NCI-H446 treated with DMSO at 0.1 percent for 48 hours (cell line): ENCODE results near the gene MPL.

ENCODE experiments used
- DNase-seq: peaks from one replicate; lab custom pipeline; 2025; lab: John Stamatoyannopoulos, UW

MPL gene

GRCh38 chr1:43325381-43325780 lies 12.2 kb upstream of the MPL start:
- no peak for DNase-seq

GRCh38 chr1:43327549-43328292 lies 9.9 kb upstream of the MPL start:
- DNase-seq: no peak

DNA sequence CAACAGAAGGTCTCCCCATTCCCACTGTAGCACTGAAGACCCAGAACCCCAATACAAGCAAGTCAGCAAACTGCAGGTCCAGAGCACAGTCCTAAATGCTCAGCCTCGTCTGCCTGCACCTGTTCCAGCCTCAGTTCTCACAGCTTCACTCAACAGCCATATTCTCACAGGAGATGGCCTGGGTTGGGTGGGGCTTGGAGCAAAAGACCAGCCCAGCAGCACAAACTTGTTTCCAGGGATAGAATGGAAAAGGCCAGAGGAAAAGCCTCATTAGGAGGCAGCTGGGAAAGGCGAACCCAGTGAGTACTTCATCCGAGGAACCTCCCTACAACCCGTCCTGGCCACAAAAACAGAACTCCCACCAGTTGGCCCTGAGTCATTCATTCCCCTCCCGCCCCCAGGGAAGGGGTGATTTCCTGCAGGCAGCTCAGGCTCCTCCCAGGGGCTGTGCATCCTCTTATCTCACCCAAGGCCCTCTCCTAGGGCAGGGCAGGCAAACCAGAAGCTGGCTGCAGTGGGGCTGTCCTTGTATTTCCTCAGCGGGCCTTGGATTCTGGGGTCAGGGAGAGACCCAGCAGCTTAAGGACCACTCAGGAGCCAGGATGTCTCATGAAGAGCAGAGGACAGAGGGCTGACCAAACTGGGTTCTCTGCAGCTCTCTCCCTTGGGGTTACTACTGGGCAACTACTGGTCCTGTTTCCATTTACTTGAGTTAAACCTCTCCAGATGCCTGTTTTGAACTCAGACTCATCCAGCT lies 7.4 kb upstream of the MPL start:
- no peak for DNase-seq

- DNase-seq: no peak
Measured at GRCh38 chr1:43331688-43332087, 5.9 kb upstream of the MPL start.

DNA sequence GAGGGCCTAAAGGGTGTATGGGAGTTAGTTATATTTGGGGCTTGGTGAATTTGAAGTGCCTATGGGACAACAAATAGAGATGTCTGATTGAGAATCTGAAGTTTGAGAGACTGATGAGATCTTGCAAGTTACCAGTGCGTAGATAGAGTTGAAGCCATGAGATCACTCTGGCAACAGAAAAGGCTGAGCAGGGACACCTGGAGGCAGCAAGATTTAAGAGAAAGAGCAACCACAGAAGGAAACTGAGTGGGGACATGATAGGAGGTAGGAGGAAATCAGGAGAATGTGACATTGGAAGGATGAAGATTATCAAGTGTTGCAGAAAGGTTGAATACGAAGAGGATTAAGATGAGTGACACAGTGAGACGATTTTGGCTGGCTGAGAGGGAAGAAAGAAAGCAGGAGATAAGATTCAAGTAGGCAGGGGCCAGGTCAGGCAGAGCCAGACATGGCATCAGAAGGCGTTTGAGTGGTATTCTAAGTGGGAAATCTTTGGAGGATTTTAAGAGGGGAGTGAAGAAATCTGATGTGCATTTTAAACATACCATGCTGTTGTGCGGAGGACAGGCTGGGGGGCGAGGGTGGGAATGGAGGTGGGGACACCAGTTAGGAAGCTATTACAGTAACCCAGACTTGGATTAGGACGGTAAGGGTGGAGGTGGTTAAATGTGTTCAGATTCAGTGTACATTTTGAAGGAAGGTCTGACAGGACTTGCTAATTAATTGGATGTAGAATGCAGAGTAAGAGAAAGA lies 3.0 kb upstream of the MPL start:
- no peak for DNase-seq

GRCh38 chr1:43338001-43338400 lies 383 bp downstream of the MPL start:
- DNase-seq: no peak

- DNase-seq: no peak
Measured at GRCh38 chr1:43339584-43340232, 2.1 kb downstream of the MPL start.

GRCh38 chr1:43340559-43340958 lies 2.9 kb downstream of the MPL start:
- no peak for DNase-seq

DNA sequence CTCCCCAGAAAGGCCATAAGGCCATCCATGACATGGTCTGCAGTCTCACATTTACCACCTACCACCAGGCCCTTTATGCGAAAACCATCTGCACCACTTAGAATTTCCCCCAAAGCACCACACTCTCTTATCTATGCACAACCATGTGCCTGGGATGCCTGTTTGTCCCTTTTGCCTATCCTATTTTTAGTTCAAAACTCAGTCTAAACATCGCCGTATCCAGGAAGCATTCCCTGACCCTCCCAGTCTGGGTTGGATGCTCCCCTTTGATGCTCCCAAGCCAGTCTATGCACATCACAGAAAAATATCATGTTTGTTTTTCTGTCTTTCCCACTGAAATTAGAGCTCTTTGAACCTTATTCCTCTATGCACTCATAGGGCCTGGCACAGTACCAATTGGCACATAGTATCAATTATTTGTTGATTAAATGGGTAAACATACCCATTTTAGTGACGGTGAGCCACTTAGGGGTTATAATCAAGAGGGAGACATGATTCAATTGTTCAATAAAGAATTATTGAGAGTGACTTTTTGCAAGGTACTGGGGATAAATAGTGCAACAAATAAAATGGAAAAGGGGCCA lies 6.7 kb downstream of the MPL start:
- no peak for DNase-seq

- no peak for DNase-seq
Measured at GRCh38 chr1:43345120-43345519, 7.5 kb downstream of the MPL start.

DNA sequence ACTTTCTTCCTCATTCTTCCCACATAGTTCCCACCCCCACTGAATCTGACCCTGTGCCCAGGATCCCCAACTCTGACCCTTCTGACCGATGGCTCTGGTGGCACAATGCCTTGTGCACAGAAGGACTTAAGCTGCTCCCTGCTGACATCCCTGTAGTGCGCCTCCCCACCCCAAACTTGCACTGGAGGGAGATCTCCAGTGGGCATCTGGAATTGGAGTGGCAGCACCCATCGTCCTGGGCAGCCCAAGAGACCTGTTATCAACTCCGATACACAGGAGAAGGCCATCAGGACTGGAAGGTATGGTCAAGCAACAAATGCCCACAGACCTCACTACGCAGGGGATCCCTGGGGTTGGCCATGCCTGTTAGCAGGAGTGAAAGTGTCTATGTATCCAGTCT lies 9.0 kb downstream of the MPL start:
- DNase-seq: no peak

- no peak for DNase-seq
Measured at GRCh38 chr1:43348343-43348808, 10.8 kb downstream of the MPL start.

DNA sequence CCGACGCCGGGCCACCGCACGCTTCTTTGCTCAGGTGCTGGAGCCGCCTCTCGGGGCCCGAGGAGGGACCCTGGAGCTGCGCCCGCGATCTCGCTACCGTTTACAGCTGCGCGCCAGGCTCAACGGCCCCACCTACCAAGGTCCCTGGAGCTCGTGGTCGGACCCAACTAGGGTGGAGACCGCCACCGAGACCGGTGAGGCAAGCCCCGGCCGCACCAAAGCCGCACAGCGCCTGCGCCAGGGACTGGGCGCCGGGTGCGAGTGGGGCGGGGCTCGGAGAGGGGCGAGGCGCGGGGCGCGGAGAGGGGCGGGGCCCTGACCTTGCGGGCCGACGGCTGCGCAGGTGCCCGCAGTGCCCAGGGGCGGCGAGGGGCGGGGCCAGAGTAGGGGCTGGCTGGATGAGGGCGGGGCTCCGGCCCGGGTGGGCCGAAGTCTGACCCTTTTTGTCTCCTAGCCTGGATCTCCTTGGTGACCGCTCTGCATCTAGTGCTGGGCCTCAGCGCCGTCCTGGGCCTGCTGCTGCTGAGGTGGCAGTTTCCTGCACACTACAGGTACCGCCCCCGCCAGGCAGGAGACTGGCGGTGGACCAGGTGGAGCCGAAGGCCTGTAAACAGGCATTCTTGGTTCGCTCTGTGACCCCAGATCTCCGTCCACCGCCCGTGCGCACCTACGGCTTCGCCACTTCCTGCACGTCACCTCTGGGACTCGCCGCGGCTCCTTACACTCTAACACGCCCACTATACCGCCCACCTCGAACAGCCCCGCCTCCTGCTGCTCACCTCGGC lies 11.4 kb downstream of the MPL start:
- DNase-seq: no peak

DNA sequence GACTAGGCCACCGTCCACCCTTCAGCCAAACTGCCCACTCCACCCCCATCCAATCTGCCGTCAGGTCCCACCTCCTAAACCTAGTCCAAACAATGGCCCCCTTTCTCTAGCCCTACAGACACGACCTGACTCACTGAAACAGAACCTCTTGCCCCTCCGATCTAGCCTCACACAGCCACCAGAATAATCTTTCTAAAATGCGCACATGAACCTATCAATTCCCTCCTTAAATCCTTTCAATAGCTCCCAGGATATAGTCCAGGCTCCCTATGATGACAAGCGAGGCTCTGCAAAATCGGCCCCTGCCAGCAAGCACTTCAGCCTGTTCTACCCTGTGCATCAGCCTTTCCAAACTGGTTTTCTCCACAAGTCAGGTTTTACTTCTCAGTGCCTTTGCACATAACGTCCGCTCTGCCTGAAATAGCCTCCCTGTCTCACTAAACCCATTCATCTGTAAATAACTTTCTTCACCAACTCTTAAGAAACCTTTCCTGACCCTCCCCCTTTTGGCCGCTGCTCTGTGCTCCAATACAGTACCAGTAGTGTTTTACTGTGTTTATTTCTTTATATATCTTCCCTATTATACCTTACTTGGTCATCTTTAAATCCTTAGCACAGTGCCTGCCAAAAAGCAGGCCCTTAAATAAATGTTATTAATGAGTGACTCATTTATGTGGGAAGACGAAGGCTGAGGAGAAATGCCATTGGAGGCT lies 12.1 kb downstream of the MPL start:
- DNase-seq: no peak

DNA sequence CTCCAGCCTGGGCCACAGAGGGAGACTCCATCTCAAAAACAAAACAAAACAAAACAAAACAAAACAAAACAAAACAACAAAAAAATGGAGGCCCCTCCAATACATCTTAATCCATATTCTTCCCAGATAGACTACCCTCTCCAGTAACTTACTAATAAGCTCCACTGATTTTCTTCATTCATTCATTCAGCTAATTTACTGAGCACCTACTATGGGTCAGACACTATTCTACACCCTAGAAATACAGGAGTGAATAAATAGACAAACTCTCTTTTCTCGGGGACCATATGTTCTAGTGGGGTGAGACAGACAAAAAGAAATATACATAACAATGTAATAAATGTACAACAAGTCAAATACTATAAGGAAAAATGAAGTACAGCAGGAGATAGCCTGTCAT lies 13.4 kb downstream of the MPL start:
- DNase-seq: no peak

DNA sequence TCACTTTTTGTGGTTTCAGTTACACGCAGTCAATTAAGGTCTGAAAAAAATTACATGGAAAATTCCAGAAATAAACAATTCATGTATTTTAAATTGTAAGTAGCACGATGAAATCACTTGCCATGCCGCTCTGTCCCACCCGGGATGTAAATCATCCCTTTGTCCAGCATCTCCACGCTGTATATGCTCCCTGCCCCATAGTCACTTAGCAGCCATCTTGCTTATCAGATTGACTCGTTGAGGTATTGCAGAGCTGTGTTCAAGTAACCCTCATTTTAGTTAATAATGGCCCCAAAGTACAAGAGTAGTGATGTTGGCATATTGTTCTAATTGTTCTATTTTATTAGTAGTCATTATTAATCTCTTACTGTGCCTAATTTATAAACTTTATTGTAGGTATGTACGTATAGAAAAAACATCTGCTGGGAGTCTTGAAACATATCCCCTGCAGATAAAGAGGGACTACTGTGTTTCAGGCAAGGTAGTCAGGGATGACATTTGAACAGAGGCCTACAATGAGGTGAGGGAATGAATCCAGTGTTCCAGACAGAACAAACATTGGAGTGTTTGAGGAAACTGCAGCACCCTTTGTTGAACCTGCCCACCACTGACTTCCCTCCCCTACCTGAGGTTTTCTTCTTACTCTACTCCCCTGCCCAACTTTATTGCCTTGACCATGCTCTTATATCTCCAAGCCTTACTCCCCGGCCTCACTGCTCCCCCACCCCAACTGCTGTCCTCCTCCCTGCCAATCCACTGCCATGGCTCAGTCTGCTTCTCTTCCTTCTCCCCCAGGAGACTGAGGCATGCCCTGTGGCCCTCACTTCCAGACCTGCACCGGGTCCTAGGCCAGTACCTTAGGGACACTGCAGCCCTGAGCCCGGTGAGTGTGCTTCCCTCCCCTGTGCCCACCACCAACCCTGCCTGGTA lies 14.1 kb downstream of the MPL start:
- no peak for DNase-seq

DNA sequence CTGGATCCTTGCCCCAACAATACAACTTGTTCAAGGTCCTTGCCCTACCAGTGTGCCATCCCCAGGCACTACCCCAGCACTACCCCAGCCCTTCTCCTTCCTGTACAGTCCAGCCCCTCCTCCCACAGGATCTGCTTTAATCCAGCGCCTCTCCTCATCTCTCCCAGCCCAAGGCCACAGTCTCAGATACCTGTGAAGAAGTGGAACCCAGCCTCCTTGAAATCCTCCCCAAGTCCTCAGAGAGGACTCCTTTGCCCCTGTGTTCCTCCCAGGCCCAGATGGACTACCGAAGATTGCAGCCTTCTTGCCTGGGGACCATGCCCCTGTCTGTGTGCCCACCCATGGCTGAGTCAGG lies 14.7 kb downstream of the MPL start:
- DNase-seq: no peak

DNA sequence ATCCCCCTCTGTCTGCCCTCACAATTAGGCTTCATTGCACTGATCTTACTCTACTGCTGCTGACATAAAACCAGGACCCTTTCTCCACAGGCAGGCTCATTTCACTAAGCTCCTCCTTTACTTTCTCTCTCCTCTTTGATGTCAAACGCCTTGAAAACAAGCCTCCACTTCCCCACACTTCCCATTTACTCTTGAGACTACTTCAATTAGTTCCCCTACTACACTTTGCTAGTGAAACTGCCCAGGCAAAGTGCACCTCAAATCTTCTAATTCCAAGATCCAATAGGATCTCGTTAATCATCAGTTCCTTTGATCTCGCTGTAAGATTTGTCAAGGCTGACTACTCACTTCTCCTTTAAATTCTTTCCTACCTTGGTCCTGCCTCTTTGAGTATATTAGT lies 15.3 kb downstream of the MPL start:
- DNase-seq: no peak

GRCh38 chr1:43354471-43354870 lies 16.9 kb downstream of the MPL start:
- no peak for DNase-seq
